WTC11 (cell line): Measurements from ENCODE around the gene PARD3B. TPM values are rescaled to one million over a fixed set of nuclear protein-coding genes. Genes with fewer than 3 reads are reported as not detected.

Experiments
- ATAC-seq: fragments of 200-7000 bp; cut with Tn5 transposase; 2 replicates; pipeline ENCODE4 v1.10.0; 2021; ENCODE audit warnings: mild to moderate bottlenecking, moderate library complexity
- CTCF ChIA-PET: fragments of 300-600 bp; sonication (Branson Sonifier 250); formaldehyde crosslinking; loops from one replicate; lab custom pipeline; 2021; ENCODE audit warnings: antibody characterized with exemption; lab: Charles Lee
- POLR2A ChIA-PET: fragments of 350-600 bp; sonication (Branson Sonifier 250); formaldehyde crosslinking; loops from one replicate; lab custom pipeline; 2021; ENCODE audit warnings: antibody characterized with exemption; lab: Charles Lee
- DNase-seq: peaks from one replicate; pipeline ENCODE4 v3.0.0; 2021; ENCODE audit warnings: low spot score
- H3K27ac Mint-ChIP-seq: 2 replicates; pipeline ENCODE4 v1.8.0; 2021; ENCODE audit warnings: mixed read lengths
- H3K27me3 Mint-ChIP-seq: 2 replicates; pipeline ENCODE4 v1.8.0; 2021; ENCODE audit warnings: low read depth, mild to moderate bottlenecking, moderate library complexity, mixed read lengths
- H3K36me3 Mint-ChIP-seq: 2 replicates; pipeline ENCODE4 v1.8.0; 2021; ENCODE audit warnings: mixed read lengths
- H3K4me1 Mint-ChIP-seq: 2 replicates; pipeline ENCODE4 v1.8.0; 2022; ENCODE audit warnings: mixed read lengths
- H3K4me3 Mint-ChIP-seq: 2 replicates; pipeline ENCODE4 v1.8.0; 2021; ENCODE audit warnings: mild to moderate bottlenecking, moderate library complexity, mixed read lengths
- H3K9me3 Mint-ChIP-seq: 2 replicates; pipeline ENCODE4 v1.8.0; 2021; ENCODE audit warnings: mixed read lengths
- ARID4B ChIP-seq: sonication (generic); formaldehyde crosslinking; IDR thresholded peaks from 2 replicates; pipeline ENCODE4 v1.8.0; 2023; ENCODE audit warnings: missing genetic modification reagents, mild to moderate bottlenecking, borderline replicate concordance
- CREB1 ChIP-seq: sonication (generic); formaldehyde crosslinking; IDR thresholded peaks from 2 replicates; pipeline ENCODE4 v1.8.0; 2023; ENCODE audit warnings: mild to moderate bottlenecking, missing genetic modification reagents
- EMX1 ChIP-seq: fragments of 250-450 bp; sonication (Bioruptor Pico); IDR thresholded peaks from 2 replicates; pipeline ENCODE4 v1.8.0; 2021; ENCODE audit warnings: mild to moderate bottlenecking
- JAZF1 ChIP-seq: fragments of 250-450 bp; sonication (Bioruptor Pico); IDR thresholded peaks from 2 replicates; pipeline ENCODE4 v1.9.0; 2021; ENCODE audit warnings: moderate library complexity, mild to moderate bottlenecking, inconsistent platforms
- KAT7 ChIP-seq: sonication (generic); formaldehyde crosslinking; IDR thresholded peaks from 2 replicates; pipeline ENCODE4 v1.8.1; 2023; ENCODE audit warnings: missing genetic modification reagents, mild to moderate bottlenecking, borderline replicate concordance
- NFATC4 ChIP-seq: fragments of 250-450 bp; sonication (Bioruptor Pico); IDR thresholded peaks from 2 replicates; pipeline ENCODE4 v1.9.0; 2021; ENCODE audit warnings: mild to moderate bottlenecking
- SP1 ChIP-seq: sonication (generic); formaldehyde crosslinking; conservative IDR thresholded peaks from 2 replicates; pipeline ENCODE4 v1.8.1; 2022; ENCODE audit warnings: missing genetic modification reagents
- TCF7 ChIP-seq: sonication (generic); formaldehyde crosslinking; IDR thresholded peaks from 2 replicates; pipeline ENCODE4 v1.8.0; 2022; ENCODE audit warnings: mild to moderate bottlenecking, low read depth, missing genetic modification reagents, moderate library complexity
- ZBTB21 ChIP-seq: sonication (generic); formaldehyde crosslinking; IDR thresholded peaks from 2 replicates; pipeline ENCODE4 v1.8.1; 2023; ENCODE audit warnings: mild to moderate bottlenecking, missing genetic modification reagents, borderline replicate concordance
- ZMAT4 ChIP-seq: fragments of 250-450 bp; sonication (Bioruptor Pico); IDR thresholded peaks from 2 replicates; pipeline ENCODE4 v1.9.0; 2021; ENCODE audit warnings: mild to moderate bottlenecking
- ZNF121 ChIP-seq: sonication (generic); formaldehyde crosslinking; IDR thresholded peaks from 2 replicates; pipeline ENCODE4 v1.8.0; 2023; ENCODE audit warnings: missing genetic modification reagents
- ZNF425 ChIP-seq: fragments of 250-450 bp; sonication (Bioruptor Pico); conservative IDR thresholded peaks from 2 replicates; pipeline ENCODE4 v1.9.0; 2021; ENCODE audit warnings: mild to moderate bottlenecking
- total RNA-seq: library from RNA; stranded (reverse); gene quantifications from 3 replicates; pipeline ENCODE4 v1.2.3, GENCODE V29; 2021
- TF ChIP-seq, protein P1 (sequence below): sonication (generic); formaldehyde crosslinking; IDR thresholded peaks from 2 replicates; pipeline ENCODE4 v1.8.1; 2023; ENCODE audit warnings: mild to moderate bottlenecking, missing genetic modification reagents
- TF ChIP-seq, protein P2 (sequence below): sonication (generic); formaldehyde crosslinking; IDR thresholded peaks from 2 replicates; pipeline ENCODE4 v1.8.0; 2022; ENCODE audit warnings: mild to moderate bottlenecking, missing genetic modification reagents

PARD3B gene
- total RNA-seq, 1 experiment from 2014 or later = 5.6 TPM

GRCh38 chr2:205343103-205343502 lies 797.8 kb downstream of the PARD3B start (continued):
- no peak for TF ChIP-seq ZNF425 (CRISPR knock-in tag)
- no peak for TF ChIP-seq TCF7 (CRISPR knock-in tag)
- TF ChIP-seq CREB1 (CRISPR knock-in tag) = no peak
- TF ChIP-seq SP1 (CRISPR knock-in tag) = no peak
- TF ChIP-seq JAZF1 (CRISPR knock-in tag) = no peak
- TF ChIP-seq, protein P1, sequence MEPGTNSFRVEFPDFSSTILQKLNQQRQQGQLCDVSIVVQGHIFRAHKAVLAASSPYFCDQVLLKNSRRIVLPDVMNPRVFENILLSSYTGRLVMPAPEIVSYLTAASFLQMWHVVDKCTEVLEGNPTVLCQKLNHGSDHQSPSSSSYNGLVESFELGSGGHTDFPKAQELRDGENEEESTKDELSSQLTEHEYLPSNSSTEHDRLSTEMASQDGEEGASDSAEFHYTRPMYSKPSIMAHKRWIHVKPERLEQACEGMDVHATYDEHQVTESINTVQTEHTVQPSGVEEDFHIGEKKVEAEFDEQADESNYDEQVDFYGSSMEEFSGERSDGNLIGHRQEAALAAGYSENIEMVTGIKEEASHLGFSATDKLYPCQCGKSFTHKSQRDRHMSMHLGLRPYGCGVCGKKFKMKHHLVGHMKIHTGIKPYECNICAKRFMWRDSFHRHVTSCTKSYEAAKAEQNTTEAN (CRISPR knock-in tag) = no peak
- no peak for TF ChIP-seq EMX1
- TF ChIP-seq ZBTB21 = no peak
- TF ChIP-seq, all 79 proteins: peak for 0

DNA sequence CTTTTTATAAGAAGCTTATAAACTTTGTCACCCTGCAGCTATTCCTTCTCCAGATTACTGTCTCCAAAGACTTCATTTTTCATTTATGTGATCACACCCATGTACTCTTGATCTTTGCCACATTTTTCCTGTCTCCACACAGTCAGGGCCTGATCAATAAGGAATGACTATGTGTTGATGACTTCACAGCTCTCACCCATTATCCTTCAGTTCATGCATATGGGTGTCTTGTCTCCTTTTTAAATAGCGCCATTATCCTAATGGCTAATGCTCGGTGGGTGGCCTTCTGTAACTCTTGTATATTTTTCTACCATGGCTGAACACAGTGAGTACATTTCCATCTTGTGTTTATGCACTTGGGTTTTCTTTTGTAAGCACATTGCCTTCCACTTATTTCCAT lies 801.4 kb downstream of the PARD3B start:
- POLR2A ChIA-PET = interaction anchor here (0.6 kb wide), 1 partner anchor 412 kb away, joined by 3 read pairs; no protein-coding TSS in a partner anchor
- TF ChIP-seq, protein P2, sequence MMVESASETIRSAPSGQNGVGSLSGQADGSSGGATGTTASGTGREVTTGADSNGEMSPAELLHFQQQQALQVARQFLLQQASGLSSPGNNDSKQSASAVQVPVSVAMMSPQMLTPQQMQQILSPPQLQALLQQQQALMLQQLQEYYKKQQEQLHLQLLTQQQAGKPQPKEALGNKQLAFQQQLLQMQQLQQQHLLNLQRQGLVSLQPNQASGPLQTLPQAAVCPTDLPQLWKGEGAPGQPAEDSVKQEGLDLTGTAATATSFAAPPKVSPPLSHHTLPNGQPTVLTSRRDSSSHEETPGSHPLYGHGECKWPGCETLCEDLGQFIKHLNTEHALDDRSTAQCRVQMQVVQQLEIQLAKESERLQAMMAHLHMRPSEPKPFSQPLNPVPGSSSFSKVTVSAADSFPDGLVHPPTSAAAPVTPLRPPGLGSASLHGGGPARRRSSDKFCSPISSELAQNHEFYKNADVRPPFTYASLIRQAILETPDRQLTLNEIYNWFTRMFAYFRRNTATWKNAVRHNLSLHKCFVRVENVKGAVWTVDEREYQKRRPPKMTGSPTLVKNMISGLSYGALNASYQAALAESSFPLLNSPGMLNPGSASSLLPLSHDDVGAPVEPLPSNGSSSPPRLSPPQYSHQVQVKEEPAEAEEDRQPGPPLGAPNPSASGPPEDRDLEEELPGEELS (CRISPR knock-in tag) = no peak
- TF ChIP-seq NFATC4 = no peak
- DNase-seq (no peak), ATAC-seq (no peak)
- no peak overlapping the region for H3K4me3 Mint-ChIP-seq
- CTCF ChIA-PET = interaction anchor here (1.4 to 1.7 kb wide), 2 partner anchors 461 to 579 kb away, joined by 3 to 5 read pairs; no protein-coding TSS in a partner anchor
- peaks cover 8% of the 10 kb centered on the region for H3K9me3 Mint-ChIP-seq
- H3K27ac Mint-ChIP-seq = no peak overlapping the region
- peaks cover 19% of the 10 kb centered on the region for H3K4me1 Mint-ChIP-seq
- H3K27me3 Mint-ChIP-seq = no peaks in the 10 kb centered on the region
- H3K36me3 Mint-ChIP-seq = 0 out of 2 replicates have a peak, but pooled peaks cover 4% of the 10 kb centered on the region

- ATAC-seq (peak; percentile 67), DNase-seq (no peak)
- H3K4me3 Mint-ChIP-seq = no peak overlapping the region
- peaks cover 19% of the 10 kb centered on the region for H3K4me1 Mint-ChIP-seq
- 0 out of 2 replicates have a peak, but pooled peaks cover 4% of the 10 kb centered on the region for H3K36me3 Mint-ChIP-seq
- CTCF ChIA-PET = interaction anchor here (0.6 to 1.7 kb wide), 5 partner anchors 24 to 578 kb away, joined by 3 to 5 read pairs (median 4); no protein-coding TSS in a partner anchor
- H3K27ac Mint-ChIP-seq = peak overlapping the region; percentile 61
- no peaks in the 10 kb centered on the region for H3K27me3 Mint-ChIP-seq
- H3K9me3 Mint-ChIP-seq = peaks cover 8% of the 10 kb centered on the region
- POLR2A ChIA-PET = no interaction called here
- TF ChIP-seq ZNF121 (CRISPR knock-in tag) (no peak), ZMAT4 (CRISPR knock-in tag) (no peak), ARID4B (CRISPR knock-in tag) (no peak), KAT7 (CRISPR knock-in tag) (no peak)
Observed at GRCh38 chr2:205347899-205348298, 802.6 kb downstream of the PARD3B start.
